IPS-18a (cell line): Measurements from ENCODE around the gene VAT1.
A peak's percentile ranks its signal among the peaks of the same experiment; 100 is the strongest.
"Not testable (repeated sequence)": the region's sequence is repeated elsewhere in the genome, so short reads cannot be mapped to it uniquely, and the experiment has no call there.

ENCODE experiments used
- H3K27ac ChIP-seq: one replicate; pipeline ENCODE4 v1.5.1; 2013; ENCODE audit warnings: low read length
- H3K27me3 ChIP-seq: one replicate; pipeline ENCODE4 v1.6.1; 2013; ENCODE audit warnings: mild to moderate bottlenecking, low read length; ENCODE audit not compliant: control insufficient read depth, insufficient read depth
- H3K36me3 ChIP-seq: one replicate; pipeline ENCODE4 v1.6.1; 2013; ENCODE audit warnings: low read depth, low read length; ENCODE audit not compliant: control insufficient read depth
- H3K4me1 ChIP-seq: one replicate; pipeline ENCODE4 v1.6.1; 2013; ENCODE audit warnings: low read depth, low read length; ENCODE audit not compliant: control insufficient read depth
- H3K4me3 ChIP-seq: one replicate; pipeline ENCODE4 v1.5.1; 2013; ENCODE audit warnings: low read length
- H3K9ac ChIP-seq: one replicate; pipeline ENCODE4 v1.6.1; 2013; ENCODE audit warnings: mild to moderate bottlenecking, low read length, moderate library complexity
- H3K9me3 ChIP-seq: one replicate; pipeline ENCODE4 v1.6.1; 2013; ENCODE audit warnings: low read depth, low read length; ENCODE audit not compliant: control insufficient read depth

Gene VAT1

GRCh38 chr17:43014649-43015542 lies 7.3 kb downstream of the VAT1 start:
- Histone ChIP-seq H3K9me3 (no peaks in the 10 kb centered on the region), H3K9ac (no peak overlapping the region), H3K27ac (no peak overlapping the region), H3K27me3 (no peaks in the 10 kb centered on the region), H3K4me3 (no peak overlapping the region), H3K36me3 (peaks cover 28% of the 10 kb centered on the region), H3K4me1 (peaks cover 11% of the 10 kb centered on the region)

- Histone ChIP-seq H3K4me3 (no peak overlapping the region), H3K9ac (no peak overlapping the region), H3K4me1 (peaks cover 8% of the 10 kb centered on the region), H3K9me3 (no peaks in the 10 kb centered on the region), H3K27ac (no peak overlapping the region), H3K36me3 (peaks cover 28% of the 10 kb centered on the region), H3K27me3 (no peaks in the 10 kb centered on the region)
Observed at GRCh38 chr17:43014020-43014648, 8.1 kb downstream of the VAT1 start.

- Histone ChIP-seq H3K27me3 (no peaks in the 10 kb centered on the region), H3K9ac (no peak overlapping the region), H3K9me3 (no peaks in the 10 kb centered on the region), H3K4me1 (peaks cover 8% of the 10 kb centered on the region), H3K4me3 (no peak overlapping the region), H3K27ac (no peak overlapping the region), H3K36me3 (peaks cover 25% of the 10 kb centered on the region)
Observed at GRCh38 chr17:43013296-43013695, 8.9 kb downstream of the VAT1 start.

GRCh38 chr17:43011728-43012472 lies 10.3 kb downstream of the VAT1 start:
- H3K36me3 ChIP-seq, result peaks cover 19% of the 10 kb centered on the region
- H3K27ac ChIP-seq, result no peak overlapping the region
- H3K9me3 ChIP-seq, result no peaks in the 10 kb centered on the region
- H3K27me3 ChIP-seq, result no peaks in the 10 kb centered on the region
- no peak overlapping the region for H3K9ac ChIP-seq
- H3K4me3 ChIP-seq, result no peak overlapping the region
- H3K4me1 ChIP-seq, result peaks cover 11% of the 10 kb centered on the region

- Histone ChIP-seq H3K9ac (no peak overlapping the region), H3K4me1 (peaks cover 10% of the 10 kb centered on the region), H3K4me3 (no peak overlapping the region), H3K27me3 (no peaks in the 10 kb centered on the region), H3K27ac (no peak overlapping the region), H3K36me3 (peaks cover 9% of the 10 kb centered on the region), H3K9me3 (no peaks in the 10 kb centered on the region)
Observed at GRCh38 chr17:43010667-43011308, 11.4 kb downstream of the VAT1 start.

GRCh38 chr17:43006639-43007551 lies 15.3 kb downstream of the VAT1 start, which contains the start of gene IFI35:
Gene IFI35 (plus strand): TSS chr17:43006784. CDS start chr17:43006948, 164 bp downstream.
- H3K27me3 ChIP-seq, result no peaks in the 10 kb centered on the region
- H3K9me3 ChIP-seq, result no peaks in the 10 kb centered on the region
- H3K4me1 ChIP-seq, result peaks cover 4% of the 10 kb centered on the region
- H3K27ac ChIP-seq, result peak within 1 kb of the TSS; percentile 5
- peaks cover 19% of the 10 kb centered on the region for H3K36me3 ChIP-seq
- peak within 1 kb of the TSS; percentile 37 for H3K9ac ChIP-seq
- H3K4me3 ChIP-seq, result peak within 1 kb of the TSS; percentile 55

- Histone ChIP-seq H3K9me3 (no peaks in the 10 kb centered on the region), H3K36me3 (peaks cover 42% of the 10 kb centered on the region), H3K4me1 (peaks cover 10% of the 10 kb centered on the region), H3K27ac (no peak overlapping the region), H3K4me3 (no peak overlapping the region), H3K9ac (no peak overlapping the region), H3K27me3 (no peaks in the 10 kb centered on the region)
Observed at GRCh38 chr17:43003542-43004172, 18.5 kb downstream of the VAT1 start.

- not testable (repeated sequence) for H3K9me3 ChIP-seq, H3K4me3 ChIP-seq, H3K9ac ChIP-seq, H3K27me3 ChIP-seq, H3K27ac ChIP-seq
- peaks cover 12% of the 10 kb centered on the region for H3K4me1 ChIP-seq
- H3K36me3 ChIP-seq, result peaks cover 42% of the 10 kb centered on the region
Observed at GRCh38 chr17:43000894-43001293, 21.3 kb downstream of the VAT1 start.

- Histone ChIP-seq H3K9ac (peak overlapping the region; percentile 97), H3K36me3 (peaks cover 42% of the 10 kb centered on the region), H3K27ac (peak overlapping the region; percentile 93), H3K4me1 (peaks cover 12% of the 10 kb centered on the region), H3K9me3 (no peaks in the 10 kb centered on the region), H3K4me3 (peak overlapping the region; percentile 97), H3K27me3 (no peaks in the 10 kb centered on the region)
Observed at GRCh38 chr17:42999003-42999525, 23.1 kb downstream of the VAT1 start.
